Activated CD4-positive, alpha-beta memory T cell treated with anti-CD3 and anti-CD28 coated beads, Interleukin-2, amount 10 ng/mL, durations not matched to agents 7 days and 5 days (primary cell): Measurements from ENCODE around the gene FAM83G. TPM values are rescaled to one million over a fixed set of nuclear protein-coding genes. Genes with fewer than 3 reads are reported as not detected.
A peak's percentile ranks its signal among the peaks of the same experiment; 100 is the strongest.
"Not testable (repeated sequence)": the region's sequence is repeated elsewhere in the genome, so short reads cannot be mapped to it uniquely, and the experiment has no call there.

Source experiments
- CTCF ChIA-PET: fragments of 350-600 bp; sonication (Branson Sonifier 250); formaldehyde crosslinking; loops from one replicate; lab custom pipeline; 2021; ENCODE audit warnings: antibody characterized with exemption, inconsistent platforms; lab: Charles Lee
- POLR2A ChIA-PET: fragments of 350-600 bp; sonication (Branson Sonifier 250); formaldehyde crosslinking; loops from one replicate; lab custom pipeline; 2021; ENCODE audit warnings: antibody characterized with exemption; lab: Charles Lee
- DNase-seq: peaks from one replicate; pipeline ENCODE4 v3.0.0-alpha.2; 2020
- H3K27ac Mint-ChIP-seq: one replicate; pipeline ENCODE4 v1.8.0; 2021; ENCODE audit warnings: mild to moderate bottlenecking, mixed read lengths
- H3K27me3 Mint-ChIP-seq: one replicate; pipeline ENCODE4 v1.8.0; 2021; ENCODE audit warnings: mixed read lengths
- H3K36me3 Mint-ChIP-seq: one replicate; pipeline ENCODE4 v1.8.0; 2021; ENCODE audit warnings: low read depth, mixed read lengths
- H3K4me1 Mint-ChIP-seq: one replicate; pipeline ENCODE4 v1.8.0; 2021; ENCODE audit warnings: mixed read lengths
- H3K4me3 Mint-ChIP-seq: one replicate; pipeline ENCODE4 v1.8.0; 2021; ENCODE audit warnings: mild to moderate bottlenecking, mixed read lengths
- H3K9me3 Mint-ChIP-seq: one replicate; pipeline ENCODE4 v1.8.0; 2021; ENCODE audit warnings: mixed read lengths
- total RNA-seq, 2 experiments: library from RNA; stranded (reverse); gene quantifications; one replicate each; pipeline ENCODE4 v1.2.3, GENCODE V29; 2021

Gene FAM83G
- total RNA-seq, 2 experiments from 2014 or later, result 6.4 to 6.5 TPM

- DNase-seq, result no peak
- no peaks in the 10 kb centered on the region for H3K4me1 Mint-ChIP-seq
- peaks cover 46% of the 10 kb centered on the region for H3K27me3 Mint-ChIP-seq
- no peaks in the 10 kb centered on the region for H3K36me3 Mint-ChIP-seq
- ChIA-PET CTCF (interaction anchor here (0.8 kb wide), 1 partner anchor 14 kb away, joined by 4 read pairs; no protein-coding TSS in a partner anchor), POLR2A (interaction anchor here (0.8 kb wide), 1 partner anchor 8 kb away, joined by 3 read pairs; no protein-coding TSS in a partner anchor)
- no peak overlapping the region for H3K4me3 Mint-ChIP-seq
- no peaks in the 10 kb centered on the region for H3K9me3 Mint-ChIP-seq
- no peak overlapping the region for H3K27ac Mint-ChIP-seq
Measured at GRCh38 chr17:18946536-18946935, 58.0 kb downstream of the FAM83G start.

DNA sequence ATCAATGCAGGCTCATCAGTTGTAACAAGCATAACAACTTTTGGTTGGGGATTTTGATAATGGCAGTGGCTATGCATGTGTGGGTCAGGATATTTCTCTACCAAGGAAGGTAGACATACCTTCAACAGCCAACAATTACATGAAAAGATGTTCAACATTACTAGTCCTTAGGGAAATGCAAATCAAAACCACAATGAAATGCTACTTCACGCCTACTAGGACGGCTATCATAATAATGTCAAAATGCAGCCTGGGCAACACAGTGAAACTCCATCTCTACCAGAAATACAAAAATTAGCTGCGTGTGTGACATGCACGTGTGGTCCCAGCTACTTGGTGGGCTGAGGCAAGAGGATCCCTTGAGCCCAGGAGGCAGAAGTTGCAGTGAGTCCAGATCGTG lies 59.9 kb downstream of the FAM83G start:
- H3K4me1 Mint-ChIP-seq, result no peaks in the 10 kb centered on the region
- DNase-seq, result no peak
- H3K27ac Mint-ChIP-seq, result no peak overlapping the region
- no peaks in the 10 kb centered on the region for H3K9me3 Mint-ChIP-seq
- no peaks in the 10 kb centered on the region for H3K36me3 Mint-ChIP-seq
- CTCF ChIA-PET, result interaction anchor here (0.6 kb wide), 1 partner anchor 29 kb away, joined by 3 read pairs; no protein-coding TSS in a partner anchor
- peaks cover 44% of the 10 kb centered on the region for H3K27me3 Mint-ChIP-seq
- no peak overlapping the region for H3K4me3 Mint-ChIP-seq
- POLR2A ChIA-PET, result no interaction called here

DNA sequence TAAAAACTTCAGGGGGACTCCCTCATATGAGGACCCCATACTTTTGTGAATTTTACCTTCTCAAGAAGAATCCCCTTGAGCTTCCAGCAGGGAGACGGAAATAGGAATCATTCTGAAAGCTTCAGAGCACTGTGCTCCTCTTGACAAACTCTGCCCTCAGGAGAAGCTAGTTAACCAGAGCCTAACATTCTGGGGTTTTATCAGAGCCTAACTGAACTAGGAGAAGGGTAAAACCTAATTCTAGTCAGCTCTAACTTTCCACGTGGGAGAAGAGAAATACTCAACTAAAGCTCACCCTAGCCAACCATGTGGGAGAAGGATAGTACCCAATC lies 65.9 kb downstream of the FAM83G start:
- no peak for DNase-seq
- Mint-ChIP-seq H3K27me3 (peaks cover 25% of the 10 kb centered on the region), H3K27ac (no peak overlapping the region), H3K9me3 (no peaks in the 10 kb centered on the region), H3K36me3 (no peaks in the 10 kb centered on the region), H3K4me3 (no peak overlapping the region), H3K4me1 (no peaks in the 10 kb centered on the region)
- POLR2A ChIA-PET, result interaction anchor here (0.7 kb wide), 1 partner anchor 80 kb away, joined by 3 read pairs; no protein-coding TSS in a partner anchor
- CTCF ChIA-PET, result interaction anchor here (0.8 to 1.1 kb wide), 3 partner anchors 10 to 29 kb away, joined by 3 to 4 read pairs (median 3); no protein-coding TSS in a partner anchor

DNA sequence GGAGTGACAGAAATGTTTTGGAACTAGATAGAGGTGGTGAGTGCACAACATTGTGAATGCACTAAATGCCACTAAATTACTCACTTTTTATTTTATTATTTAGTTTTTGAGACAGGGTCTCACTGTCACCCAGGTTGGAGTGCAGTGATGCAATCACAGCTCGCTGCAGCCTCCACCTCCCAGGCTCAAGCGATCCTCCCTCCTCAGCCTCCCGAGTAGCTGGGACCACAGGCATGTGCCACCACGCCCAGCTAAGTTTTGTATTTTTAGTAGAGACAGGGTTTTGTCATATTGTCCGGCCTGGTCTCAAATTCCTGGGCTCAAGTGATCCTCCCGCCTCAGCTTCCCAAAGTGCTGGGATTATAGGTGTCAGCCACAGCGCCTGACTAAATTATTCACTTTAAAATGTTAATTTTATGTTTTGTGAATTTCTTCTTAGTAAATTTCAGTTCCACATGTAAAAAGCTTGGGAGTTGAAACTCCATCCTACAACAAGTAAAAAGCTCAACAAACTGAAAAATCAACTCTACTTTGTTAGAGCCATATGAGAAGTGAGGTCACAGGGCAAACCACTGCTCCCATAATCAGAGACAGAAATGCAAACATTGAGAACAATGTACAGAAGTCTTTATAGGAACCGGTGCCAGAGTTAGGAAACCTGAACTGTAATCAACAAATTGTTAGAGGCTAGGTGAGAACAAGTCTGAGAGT lies 66.4 kb downstream of the FAM83G start:
- H3K27me3 Mint-ChIP-seq, result peaks cover 27% of the 10 kb centered on the region
- ChIA-PET POLR2A (no interaction called here), CTCF (interaction anchor here (0.8 to 1.1 kb wide), 3 partner anchors 11 to 29 kb away, joined by 3 to 4 read pairs (median 3); no protein-coding TSS in a partner anchor)
- H3K27ac Mint-ChIP-seq, result no peak overlapping the region
- DNase-seq, result no peak
- no peak overlapping the region for H3K4me3 Mint-ChIP-seq
- no peaks in the 10 kb centered on the region for H3K36me3 Mint-ChIP-seq
- H3K4me1 Mint-ChIP-seq, result no peaks in the 10 kb centered on the region
- H3K9me3 Mint-ChIP-seq, result no peaks in the 10 kb centered on the region

DNA sequence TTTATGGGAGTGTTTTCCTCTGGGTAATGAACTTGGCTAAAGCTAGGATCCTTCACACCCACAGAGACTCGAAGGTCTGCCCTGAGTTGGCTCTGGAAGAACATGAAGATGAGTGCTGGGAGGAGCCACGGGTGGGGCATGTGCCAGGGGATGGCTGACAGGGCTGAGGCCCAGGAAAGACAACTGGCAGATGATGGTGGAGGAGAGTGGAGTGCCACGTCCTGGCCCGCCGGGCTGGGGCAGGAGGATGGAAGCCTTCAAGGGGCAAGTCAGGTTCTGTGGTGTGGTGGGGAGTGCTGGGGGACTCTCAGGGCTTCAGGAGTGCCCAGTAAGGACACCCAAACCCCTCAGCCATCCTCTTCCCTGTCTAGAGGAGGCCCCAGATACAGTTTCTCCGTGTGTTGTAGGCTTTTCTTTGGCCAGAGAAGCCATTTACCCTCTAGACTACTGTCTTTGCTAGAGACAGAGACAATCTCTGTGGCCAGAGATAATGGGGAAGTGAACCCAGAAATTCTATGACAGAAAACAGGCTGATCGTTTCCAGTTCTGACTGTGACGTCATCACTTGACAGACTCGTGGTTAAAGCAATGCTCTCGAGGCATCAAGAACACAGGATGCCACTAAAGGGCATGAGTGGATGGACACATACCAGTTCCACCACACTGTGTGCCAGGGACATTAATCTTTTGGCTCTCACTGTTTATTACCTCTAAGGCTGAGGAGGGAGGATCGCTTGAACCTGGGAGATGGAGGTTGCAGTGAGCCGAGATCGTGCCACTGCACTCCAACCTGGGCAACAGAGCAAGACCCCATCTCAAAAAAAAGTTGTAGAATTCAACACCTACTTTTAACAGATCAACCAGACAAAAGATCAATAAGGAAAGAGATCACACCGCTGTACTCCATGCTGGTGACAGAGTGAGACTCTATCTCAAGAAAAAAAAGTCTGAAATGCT lies 71.2 kb downstream of the FAM83G start:
- Mint-ChIP-seq H3K9me3 (no peaks in the 10 kb centered on the region), H3K27ac (no peak overlapping the region), H3K4me1 (peaks cover 8% of the 10 kb centered on the region), H3K27me3 (peaks cover 11% of the 10 kb centered on the region), H3K36me3 (peaks cover 19% of the 10 kb centered on the region), H3K4me3 (no peak overlapping the region)
- ChIA-PET CTCF (interaction anchor here (0.7 to 1.3 kb wide), 2 partner anchors 28 to 307 kb away, joined by 3 to 7 read pairs; no protein-coding TSS in a partner anchor), POLR2A (interaction anchor here (0.9 kb wide), 1 partner anchor 23 kb away, joined by 3 read pairs; no protein-coding TSS in a partner anchor)
- no peak for DNase-seq

DNA sequence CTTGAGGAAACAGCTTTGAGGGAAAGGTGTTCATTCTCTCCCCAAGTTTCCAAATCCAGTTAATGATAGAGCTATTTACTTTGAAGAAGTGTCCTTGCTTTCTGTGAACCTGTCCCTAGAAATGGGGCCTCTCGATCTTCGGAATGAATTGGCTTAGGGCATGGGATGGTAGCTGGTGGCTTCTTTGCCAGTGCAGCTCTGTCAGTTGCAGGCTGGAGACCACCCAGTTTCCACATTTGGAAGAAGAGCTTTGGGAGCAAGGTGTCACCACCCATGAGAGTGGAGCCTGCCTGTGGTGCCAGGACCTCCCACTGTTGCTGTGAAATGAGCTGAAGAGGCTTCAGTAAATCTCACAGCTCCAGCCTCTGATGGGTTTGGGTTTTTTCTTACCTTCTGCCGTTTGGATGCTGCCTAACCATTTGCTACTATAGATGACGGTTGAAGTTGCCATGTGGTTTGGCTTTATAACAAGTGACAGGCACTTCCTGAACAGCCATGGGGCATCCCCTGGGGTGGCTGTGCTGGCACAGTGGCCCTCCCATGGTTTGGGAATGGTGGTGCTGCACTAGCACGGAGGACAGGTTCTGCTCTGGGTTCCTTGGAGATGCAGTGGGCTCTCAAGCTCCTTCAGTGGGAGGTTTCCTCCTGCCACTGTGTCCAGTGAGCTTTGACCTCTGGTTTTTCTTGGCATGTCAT lies 72.1 kb downstream of the FAM83G start:
- POLR2A ChIA-PET, result interaction anchor here (0.8 to 0.9 kb wide), 2 partner anchors 24 kb away, joined by 3 read pairs; no protein-coding TSS in a partner anchor

DNA sequence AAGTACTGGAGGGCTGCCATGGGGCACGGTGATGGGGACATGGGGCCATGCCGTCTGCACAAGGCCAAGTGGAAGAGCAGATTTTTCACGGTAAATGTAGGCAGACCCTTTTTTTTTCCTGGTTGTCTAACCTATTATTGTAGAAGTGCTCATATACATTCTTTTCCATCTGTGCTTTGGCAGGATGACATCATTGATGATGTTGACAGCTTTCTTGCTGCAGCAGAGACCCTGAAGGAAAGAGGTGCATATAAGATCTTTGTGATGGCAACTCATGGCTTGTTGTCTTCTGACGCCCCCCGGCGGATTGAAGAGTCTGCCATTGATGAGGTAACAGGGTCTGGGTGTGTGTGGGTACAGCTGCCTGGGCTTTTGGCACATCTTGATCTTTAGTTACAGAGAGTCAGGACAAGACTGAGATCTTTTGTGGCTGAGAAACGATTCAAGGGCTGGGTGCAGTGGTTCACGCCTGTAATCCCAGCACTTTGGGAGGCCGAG lies 75.9 kb downstream of the FAM83G start:
- H3K9me3 Mint-ChIP-seq, result no peaks in the 10 kb centered on the region
- H3K4me1 Mint-ChIP-seq, result peaks cover 14% of the 10 kb centered on the region
- H3K27ac Mint-ChIP-seq, result no peak overlapping the region
- ChIA-PET CTCF (no interaction called here), POLR2A (no interaction called here)
- peaks cover 2% of the 10 kb centered on the region for H3K27me3 Mint-ChIP-seq
- no peak for DNase-seq
- no peak overlapping the region for H3K4me3 Mint-ChIP-seq
- H3K36me3 Mint-ChIP-seq, result peaks cover 27% of the 10 kb centered on the region

More for the DNA sequence above, 72.1 kb downstream of the FAM83G start:
- CTCF ChIA-PET, result interaction anchor here (1.3 kb wide), 1 partner anchor 29 kb away, joined by 7 read pairs; no protein-coding TSS in a partner anchor
- H3K36me3 Mint-ChIP-seq, result peaks cover 21% of the 10 kb centered on the region
- H3K4me1 Mint-ChIP-seq, result peaks cover 8% of the 10 kb centered on the region
- no peak overlapping the region for H3K27ac Mint-ChIP-seq
- no peak for DNase-seq
- H3K9me3 Mint-ChIP-seq, result no peaks in the 10 kb centered on the region
- peaks cover 11% of the 10 kb centered on the region for H3K27me3 Mint-ChIP-seq
- no peak overlapping the region for H3K4me3 Mint-ChIP-seq

- Mint-ChIP-seq H3K4me1 (peaks cover 28% of the 10 kb centered on the region), H3K27me3 (no peaks in the 10 kb centered on the region), H3K9me3 (no peaks in the 10 kb centered on the region), H3K4me3 (no peak overlapping the region), H3K36me3 (peaks cover 22% of the 10 kb centered on the region), H3K27ac (no peak overlapping the region)
- DNase-seq, result no peak
- CTCF ChIA-PET, result no interaction called here
- POLR2A ChIA-PET, result no interaction called here
Measured at GRCh38 chr17:18925187-18925586, 79.4 kb downstream of the FAM83G start.

DNA sequence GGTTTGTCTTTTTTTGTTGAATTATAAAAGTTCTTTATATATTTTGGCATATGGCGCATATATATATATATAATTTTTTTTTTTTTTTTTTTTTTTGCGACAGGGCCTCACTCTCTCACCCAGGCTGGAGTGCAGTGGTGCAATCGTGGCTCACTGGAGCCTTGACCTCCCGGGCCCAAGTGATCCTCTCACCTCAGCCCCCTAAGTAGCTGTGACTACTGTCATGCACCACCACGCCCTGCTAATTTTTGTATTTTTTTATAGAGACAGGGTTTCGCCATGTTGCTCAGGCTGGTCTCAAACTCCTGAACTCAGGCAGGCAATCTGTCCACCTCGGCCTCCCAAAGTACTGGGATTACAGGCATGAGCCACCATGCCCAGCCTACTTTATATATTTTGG lies 82.0 kb downstream of the FAM83G start:
- H3K9me3 Mint-ChIP-seq, DNase-seq, CTCF ChIA-PET: not testable (repeated sequence)

DNA sequence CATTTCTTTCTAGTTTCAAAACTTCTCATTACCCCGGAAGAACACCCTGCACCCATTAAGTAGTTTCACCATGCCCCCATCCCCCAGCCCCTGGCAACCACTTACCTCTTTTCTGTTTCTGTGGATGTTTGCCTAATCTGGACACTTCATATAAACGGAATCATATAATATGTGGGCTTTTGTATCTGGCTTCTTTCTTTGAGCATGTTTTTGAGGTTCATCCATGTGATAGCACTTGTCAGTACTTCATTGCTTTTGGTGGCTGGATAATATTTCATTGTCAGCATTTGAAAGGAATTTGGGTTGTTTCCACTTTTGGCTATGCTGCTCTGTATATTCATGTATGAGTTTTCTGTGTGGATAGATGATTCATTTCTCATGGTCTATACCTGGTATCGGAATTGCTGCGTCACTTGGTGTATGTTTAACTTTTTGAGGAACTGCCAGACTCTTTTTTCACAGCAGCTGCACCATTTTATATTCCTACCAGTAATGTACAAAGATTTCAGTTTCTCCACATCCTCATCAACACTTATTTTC lies 82.6 kb downstream of the FAM83G start:
- Mint-ChIP-seq H3K36me3 (peaks cover 24% of the 10 kb centered on the region), H3K4me3 (no peak overlapping the region), H3K9me3 (no peaks in the 10 kb centered on the region), H3K4me1 (peaks cover 33% of the 10 kb centered on the region), H3K27me3 (no peaks in the 10 kb centered on the region), H3K27ac (peak overlapping the region; percentile 29)
- ChIA-PET POLR2A (interaction anchor here (0.6 to 1.0 kb wide), 2 partner anchors 61 to 63 kb away, joined by 3 to 4 read pairs; no protein-coding TSS in a partner anchor), CTCF (no interaction called here)
- DNase-seq, result no peak

More for the DNA sequence above, 82.0 kb downstream of the FAM83G start:
- H3K27ac Mint-ChIP-seq, H3K27me3 Mint-ChIP-seq, H3K4me3 Mint-ChIP-seq: not testable (repeated sequence)
- peaks cover 20% of the 10 kb centered on the region for H3K36me3 Mint-ChIP-seq
- POLR2A ChIA-PET, result interaction anchor here (0.6 to 1.0 kb wide), 2 partner anchors 62 to 64 kb away, joined by 3 to 4 read pairs; no protein-coding TSS in a partner anchor
- H3K4me1 Mint-ChIP-seq, result peaks cover 33% of the 10 kb centered on the region

DNA sequence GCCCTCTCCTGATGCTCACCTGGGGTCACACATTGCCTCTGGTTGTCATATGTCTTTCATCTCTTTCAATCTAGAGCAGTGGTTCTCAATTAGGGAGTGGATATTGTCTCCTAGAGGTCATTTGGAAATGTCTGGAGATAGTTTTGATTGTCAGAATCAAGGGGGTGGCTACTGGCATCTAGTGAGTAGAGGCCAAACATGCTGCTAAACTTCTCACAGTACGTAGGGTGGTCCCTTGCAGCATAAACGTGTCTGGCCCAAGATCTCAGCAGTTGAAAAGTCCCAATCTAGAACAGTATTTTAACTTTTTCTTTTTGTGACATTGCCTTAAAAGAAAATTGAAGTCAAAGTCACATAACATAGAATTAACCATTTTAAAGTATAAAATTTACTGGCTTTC lies 83.1 kb downstream of the FAM83G start:
- CTCF ChIA-PET, result interaction anchor here (1.0 kb wide), 1 partner anchor 39 kb away, joined by 4 read pairs; no protein-coding TSS in a partner anchor
- H3K4me1 Mint-ChIP-seq, result peaks cover 32% of the 10 kb centered on the region
- DNase-seq, result no peak

More for the DNA sequence above, 83.1 kb downstream of the FAM83G start:
- Mint-ChIP-seq H3K9me3 (no peaks in the 10 kb centered on the region), H3K4me3 (no peak overlapping the region), H3K27ac (peak overlapping the region; percentile 29), H3K27me3 (no peaks in the 10 kb centered on the region), H3K36me3 (peaks cover 29% of the 10 kb centered on the region)
- POLR2A ChIA-PET, result no interaction called here
